Transverse colon (tissue), 4 donors: ENCODE results near the gene GRIA4. TPM values are rescaled to one million over a fixed set of nuclear protein-coding genes. Genes with fewer than 3 reads are reported as not detected.

Experiments
- DNase-seq: peaks from one replicate; pipeline ENCODE4 v3.0.0-alpha.2; 2019
- H3K27ac ChIP-seq, 4 donors: fragments of 200-600 bp; sonication (generic); 2 replicates each; pipeline ENCODE4 v1.5.1; 2016 to 2018; ENCODE audit warnings: inconsistent platforms in 4 of 4
- H3K27me3 ChIP-seq: fragments of 200-600 bp; sonication (generic); 2 replicates; pipeline ENCODE4 v1.5.1; 2017; ENCODE audit warnings: inconsistent platforms
- H3K36me3 ChIP-seq, 4 donors: fragments of 200-600 bp; sonication (generic); 2 replicates each; pipeline ENCODE4 v1.5.1; 2017 to 2019; ENCODE audit warnings: inconsistent platforms in 4 of 4
- H3K4me1 ChIP-seq, 4 donors: fragments of 200-600 bp; sonication (generic); 2 replicates each; pipeline ENCODE4 v1.5.1; 2017 to 2020; ENCODE audit warnings: inconsistent platforms in 4 of 4
- H3K4me3 ChIP-seq, 4 donors: fragments of 200-600 bp; sonication (generic); 1 replicate in 1 of 4; 2 replicates in 3 of 4; pipeline versions ENCODE4 v1.5.1 to v1.6.1; 2017 to 2019; ENCODE audit warnings: inconsistent platforms in 4 of 4
- H3K9me3 ChIP-seq, 2 donors: fragments of 200-600 bp; sonication (generic); 2 replicates each; pipeline ENCODE4 v1.5.1; 2017 to 2019; ENCODE audit warnings: inconsistent platforms in 2 of 2
- EP300 ChIP-seq: sonication (generic); formaldehyde crosslinking; IDR thresholded peaks from one replicate; pipeline ENCODE4 v1.6.1; 2017; ENCODE audit warnings: antibody characterized with exemption, low read depth
- POLR2A ChIP-seq: fragments of 450-650 bp; IDR thresholded peaks from one replicate; pipeline ENCODE4 v1.6.1; 2016; ENCODE audit warnings: antibody characterized with exemption, mild to moderate bottlenecking, moderate library complexity
- POLR2AphosphoS5 ChIP-seq, 3 donors: sonication (generic); formaldehyde crosslinking; IDR thresholded peaks; one replicate each; pipeline ENCODE4 v1.6.1; 2016; ENCODE audit warnings: antibody characterized with exemption in 3 of 3
- WGBS, 2 donors: methylation state at CpG; one replicate each; pipeline ENCODE4 v1.1.5; 2018; ENCODE audit warnings: low coverage in 1 of 2; 5-methylcytosine and 5-hydroxymethylcytosine counted together
- in situ Hi-C, 4 donors: fragments of 200-750 bp; cut with MboI; loops; one replicate each; pipeline versions ENCODE4 v1.15.0 to v1.15.1; 2017; ENCODE audit warnings: low sequenced_read_pairs in 3 of 4, low pct_ligation_motif_present in 1 of 4, low pct_unique_long_range_greater_than_20kb in 1 of 4
- intact Hi-C: fragments of 100-400 bp; cut with DNase I; formaldehyde crosslinking; loops from one replicate; pipeline ENCODE4 v1.15.1; 2023; ENCODE audit warnings: low total_unique reads
- total RNA-seq, 4 donors: library from RNA; depleted of rRNA; stranded (reverse); fragments of >200 nt; gene quantifications; one replicate each; pipeline ENCODE4 v1.1.0, GENCODE V29; 2016
- TF ChIP-seq, protein P1 (sequence below), 5 experiments: fragments of 200-600 bp in 3 of 5; fragments of 450-650 bp in 2 of 5; sonication (generic) in 3 of 5; IDR thresholded peaks; 1 replicate in 2 of 5; 2 replicates in 3 of 5; pipeline ENCODE4 v1.5.1; 2016 to 2017; ENCODE audit warnings: antibody characterized with exemption in 5 of 5, inconsistent platforms in 3 of 5, mild to moderate bottlenecking in 2 of 5, moderate library complexity in 1 of 5

GRIA4 gene
- total RNA-seq, 4 donors from 2014 or later, result 0.79 to 2.4 (median 1.4) TPM; not detected in 1

DNA sequence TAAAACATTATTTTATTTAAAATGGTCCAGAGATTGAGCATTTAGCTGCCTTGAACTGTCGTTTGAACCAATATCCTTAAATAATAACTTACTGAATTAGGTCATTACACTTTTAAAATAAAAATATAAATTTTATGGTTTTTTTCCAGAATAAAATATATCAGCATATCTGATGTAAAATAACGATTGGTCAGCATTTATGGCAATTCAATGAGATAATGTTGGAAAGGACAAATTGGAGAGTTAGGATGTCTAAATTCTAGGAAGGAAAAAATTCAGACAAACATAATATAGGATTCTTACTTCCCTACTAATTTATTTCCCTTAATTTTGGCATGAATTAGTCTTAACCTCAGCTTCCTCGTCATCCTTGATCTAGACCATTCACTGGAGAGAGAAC is 113.4 kb downstream of the GRIA4 start:
- in situ Hi-C loops, result no loop called here
- WGBS, 2 donors, result 78 to 79% methylated on average over 3 of the region's 3 CpGs

GRCh38 chr11:105732611-105733010 is 122.7 kb downstream of the GRIA4 start:
- H3K27me3 ChIP-seq, result no peaks in the 10 kb centered on the region
- H3K27ac ChIP-seq, result no peak overlapping the region
- peaks cover 0 to 8% (median 2%) of the 10 kb centered on the region in 4 donors for H3K4me1 ChIP-seq
- H3K9me3 ChIP-seq, result no peaks in the 10 kb centered on the region
- 86 to 91% methylated on average over 3 of the region's 3 CpGs for WGBS, 2 donors
- in situ Hi-C loops, result no loop called here
- intact Hi-C loops, result no loop called here
- no peaks in the 10 kb centered on the region for H3K36me3 ChIP-seq
- no peak for DNase-seq
- no peak overlapping the region for H3K4me3 ChIP-seq
- TF ChIP-seq POLR2AphosphoS5 (IDR thresholded peaks at IDR 0.05) (no peak), EP300 (no peak), POLR2A (no peak)
- TF ChIP-seq, protein P1, sequence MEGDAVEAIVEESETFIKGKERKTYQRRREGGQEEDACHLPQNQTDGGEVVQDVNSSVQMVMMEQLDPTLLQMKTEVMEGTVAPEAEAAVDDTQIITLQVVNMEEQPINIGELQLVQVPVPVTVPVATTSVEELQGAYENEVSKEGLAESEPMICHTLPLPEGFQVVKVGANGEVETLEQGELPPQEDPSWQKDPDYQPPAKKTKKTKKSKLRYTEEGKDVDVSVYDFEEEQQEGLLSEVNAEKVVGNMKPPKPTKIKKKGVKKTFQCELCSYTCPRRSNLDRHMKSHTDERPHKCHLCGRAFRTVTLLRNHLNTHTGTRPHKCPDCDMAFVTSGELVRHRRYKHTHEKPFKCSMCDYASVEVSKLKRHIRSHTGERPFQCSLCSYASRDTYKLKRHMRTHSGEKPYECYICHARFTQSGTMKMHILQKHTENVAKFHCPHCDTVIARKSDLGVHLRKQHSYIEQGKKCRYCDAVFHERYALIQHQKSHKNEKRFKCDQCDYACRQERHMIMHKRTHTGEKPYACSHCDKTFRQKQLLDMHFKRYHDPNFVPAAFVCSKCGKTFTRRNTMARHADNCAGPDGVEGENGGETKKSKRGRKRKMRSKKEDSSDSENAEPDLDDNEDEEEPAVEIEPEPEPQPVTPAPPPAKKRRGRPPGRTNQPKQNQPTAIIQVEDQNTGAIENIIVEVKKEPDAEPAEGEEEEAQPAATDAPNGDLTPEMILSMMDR (IDR thresholded peaks at IDR 0.05), result no peak

More for the DNA sequence above, 113.4 kb downstream of the GRIA4 start:
- Histone ChIP-seq H3K9me3 (no peaks in the 10 kb centered on the region), H3K27ac (no peak overlapping the region), H3K4me3 (no peak overlapping the region), H3K27me3 (no peaks in the 10 kb centered on the region), H3K4me1 (no peaks in the 10 kb centered on the region), H3K36me3 (no peaks in the 10 kb centered on the region)
- intact Hi-C loops, result no loop called here
- DNase-seq, result no peak
- TF ChIP-seq POLR2AphosphoS5 (IDR thresholded peaks at IDR 0.05), result no peak
- no peak for TF ChIP-seq POLR2A
- TF ChIP-seq EP300, result no peak
- TF ChIP-seq, protein P1 (IDR thresholded peaks at IDR 0.05), result no peak

GRCh38 chr11:105734426-105734825 is 124.6 kb downstream of the GRIA4 start:
- H3K36me3 ChIP-seq, result no peaks in the 10 kb centered on the region
- H3K27me3 ChIP-seq, result no peaks in the 10 kb centered on the region
- H3K9me3 ChIP-seq, result no peaks in the 10 kb centered on the region
- H3K4me1 ChIP-seq, result peaks cover 0 to 8% (median 2%) of the 10 kb centered on the region in 4 donors
- intact Hi-C loops (no loop called here), in situ Hi-C loops (no loop called here)
- no peak for DNase-seq
- H3K4me3 ChIP-seq, result no peak overlapping the region
- TF ChIP-seq, protein P1 (IDR thresholded peaks at IDR 0.05), result no peak
- no peak for TF ChIP-seq EP300
- no peak for TF ChIP-seq POLR2AphosphoS5 (IDR thresholded peaks at IDR 0.05)
- no peak for TF ChIP-seq POLR2A
- H3K27ac ChIP-seq, result no peak overlapping the region
- WGBS, 2 donors, result 32 to 63% methylated on average over 1 of the region's 1 CpG

GRCh38 chr11:105738251-105738650 is 128.4 kb downstream of the GRIA4 start:
- DNase-seq, result no peak
- intact Hi-C loops (no loop called here), in situ Hi-C loops (no loop called here)
- H3K27me3 ChIP-seq, result no peaks in the 10 kb centered on the region
- H3K4me3 ChIP-seq, result no peak overlapping the region
- WGBS, 2 donors, result 67 to 76% methylated on average over 1 of the region's 1 CpG
- no peaks in the 10 kb centered on the region for H3K36me3 ChIP-seq
- TF ChIP-seq, protein P1 (IDR thresholded peaks at IDR 0.05), result no peak
- no peak overlapping the region for H3K27ac ChIP-seq
- peaks cover 0 to 12% (median 4%) of the 10 kb centered on the region in 4 donors for H3K4me1 ChIP-seq
- H3K9me3 ChIP-seq, result no peaks in the 10 kb centered on the region
